Kidney glomerular epithelial cell (primary cell): ENCODE results near the gene DCUN1D5.
"Not testable (repeated sequence)": the region's sequence is repeated elsewhere in the genome, so short reads cannot be mapped to it uniquely, and the experiment has no call there.

Experiments
- DNase-seq: peaks from one replicate; lab custom pipeline; 2025; lab: John Stamatoyannopoulos, UW

Gene DCUN1D5

GRCh38 chr11:103055221-103055890 is 36.6 kb downstream of the DCUN1D5 start:
- DNase-seq: peak; percentile 63

GRCh38 chr11:103053997-103054396 is 38.0 kb downstream of the DCUN1D5 start:
- DNase-seq: no peak

- peak; percentile 54 for DNase-seq
These were observed 40.0 kb downstream of the DCUN1D5 start for GRCh38 chr11:103051981-103052380.

- DNase-seq: peak; percentile 77
These were observed 40.7 kb downstream of the DCUN1D5 start for GRCh38 chr11:103051151-103051801.

GRCh38 chr11:103050351-103050750 is 41.6 kb downstream of the DCUN1D5 start:
- no peak for DNase-seq

- no peak for DNase-seq
These were observed 44.1 kb downstream of the DCUN1D5 start for GRCh38 chr11:103047837-103048236.

- DNase-seq: no peak
These were observed 47.9 kb downstream of the DCUN1D5 start for GRCh38 chr11:103043826-103044678.

GRCh38 chr11:103042161-103042560 is 49.8 kb downstream of the DCUN1D5 start:
- no peak for DNase-seq

GRCh38 chr11:103035791-103036434 is 56.0 kb downstream of the DCUN1D5 start:
- DNase-seq: peak; percentile 83

- DNase-seq: no peak
These were observed 56.7 kb downstream of the DCUN1D5 start for GRCh38 chr11:103035216-103035615.

- no peak for DNase-seq
These were observed 60.1 kb downstream of the DCUN1D5 start for GRCh38 chr11:103031834-103032233.

GRCh38 chr11:103029401-103029800 is 62.6 kb downstream of the DCUN1D5 start:
- no peak for DNase-seq

GRCh38 chr11:103028304-103029020 is 63.5 kb downstream of the DCUN1D5 start:
- DNase-seq: not testable (repeated sequence)

- peak; percentile 4 for DNase-seq
These were observed 67.9 kb downstream of the DCUN1D5 start for GRCh38 chr11:103024086-103024485.

- DNase-seq: peak; percentile 9
These were observed 75.9 kb downstream of the DCUN1D5 start for GRCh38 chr11:103016031-103016430.

- no peak for DNase-seq
These were observed 78.5 kb downstream of the DCUN1D5 start for GRCh38 chr11:103013421-103013820.
